Sigmoid colon (tissue), 7 donors: ENCODE data around the gene CT47B1. TPM values are rescaled to one million over a fixed set of nuclear protein-coding genes. Genes with fewer than 3 reads are reported as not detected.

ENCODE experiments used
- DNase-seq: peaks from one replicate; pipeline ENCODE4 v3.0.0-alpha.2; 2019
- H3K27ac ChIP-seq, 4 donors: fragments of 200-600 bp; sonication (generic); one replicate each; pipeline ENCODE4 v1.5.1; 2016 to 2019; ENCODE audit warnings: mild to moderate bottlenecking in 1 of 4
- H3K27me3 ChIP-seq, 3 donors: fragments of 200-600 bp; sonication (generic); one replicate each; pipeline ENCODE4 v1.5.1; 2019; ENCODE audit warnings: mild to moderate bottlenecking in 1 of 3
- H3K36me3 ChIP-seq, 4 donors: fragments of 200-600 bp; sonication (generic); one replicate each; pipeline ENCODE4 v1.5.1; 2016 to 2019
- H3K4me1 ChIP-seq, 4 donors: fragments of 200-600 bp; sonication (generic); one replicate each; pipeline ENCODE4 v1.5.1; 2017 to 2019
- H3K4me3 ChIP-seq, 4 donors: fragments of 200-600 bp; sonication (generic); one replicate each; pipeline ENCODE4 v1.5.1; 2017 to 2019; ENCODE audit warnings: mild to moderate bottlenecking in 2 of 4, moderate library complexity in 1 of 4
- H3K9me3 ChIP-seq, 4 donors: fragments of 200-600 bp in 3 of 4; sonication (generic) in 3 of 4; one replicate each; pipeline versions ENCODE4 v1.5.1 to v1.6.1; 2013 to 2019
- CTCF ChIP-seq, 4 experiments: fragments of 450-650 bp in 3 of 4; fragments of 200-600 bp in 1 of 4; IDR thresholded peaks; one replicate each; pipeline ENCODE4 v1.5.1; 2016 to 2019; ENCODE audit warnings: antibody characterized with exemption in 4 of 4, mild to moderate bottlenecking in 3 of 4, moderate library complexity in 2 of 4
- EP300 ChIP-seq, 4 donors: sonication (generic); formaldehyde crosslinking; IDR thresholded peaks; one replicate each; pipeline ENCODE4 v1.6.1; 2017; ENCODE audit warnings: antibody characterized with exemption in 4 of 4
- POLR2A ChIP-seq, 2 donors: fragments of 450-650 bp; IDR thresholded peaks; one replicate each; pipeline ENCODE4 v1.6.1; 2016; ENCODE audit warnings: antibody characterized with exemption in 2 of 2, mild to moderate bottlenecking in 2 of 2, moderate library complexity in 2 of 2
- POLR2AphosphoS5 ChIP-seq, 4 donors: sonication (generic); formaldehyde crosslinking; IDR thresholded peaks; one replicate each; pipeline ENCODE4 v1.6.1; 2017; ENCODE audit warnings: antibody characterized with exemption in 4 of 4
- WGBS, 2 donors: extraction: QIAGEN DNeasy Blood & Tissue Kit; methylation state at CpG; one replicate each; pipeline ENCODE4 v1.1.7; 2013; 5-methylcytosine and 5-hydroxymethylcytosine counted together
- intact Hi-C: fragments of 100-400 bp; cut with DNase I; formaldehyde crosslinking; loops from one replicate; pipeline ENCODE4 v1.15.1; 2023
- polyA plus RNA-seq, 3 donors: library from polyadenylated mRNA; stranded (reverse); fragments of 200-250 nt; gene quantifications; one replicate each; pipeline ENCODE4 v1.2.3, GENCODE V29; 2013
- small RNA-seq, 3 donors: library from RNA; depleted of rRNA; stranded (forward); fragments of <200 nt; gene quantifications; one replicate each; pipeline ENCODE3, GENCODE V24; 2016
- total RNA-seq, 4 donors: library from RNA; depleted of rRNA; stranded (reverse); fragments of >200 nt; gene quantifications; one replicate each; pipeline ENCODE4 v1.1.0, GENCODE V29; 2016
- donor health status: healthy with polysubstance abuse.
- donor health status: Bipolar disorder and iron deficiency.
- donor health status: healthy.

Gene CT47B1
- total and polyA plus RNA-seq, 7 donors = not detected

- Histone ChIP-seq H3K27me3 (no peaks in the 10 kb centered on the region), H3K4me3 (no peak overlapping the region), H3K4me1 (no peaks in the 10 kb centered on the region), H3K9me3 (no peaks in the 10 kb centered on the region), H3K36me3 (no peaks in the 10 kb centered on the region), H3K27ac (no peak overlapping the region)
- DNase-seq = no peak
- no peak for TF ChIP-seq POLR2AphosphoS5 (IDR thresholded peaks at IDR 0.05)
- no peak for TF ChIP-seq EP300 (IDR thresholded peaks at IDR 0.05)
- no peak for TF ChIP-seq POLR2A (IDR thresholded peaks at IDR 0.05)
- no peak for TF ChIP-seq CTCF (IDR thresholded peaks at IDR 0.05)
- WGBS, 2 donors = 70 to 87% methylated on average over 2 of the region's 2 CpGs
- intact Hi-C loops = no loop called here
These were observed 50.5 kb downstream of the CT47B1 start for GRCh38 chrX:120825146-120825545.

GRCh38 chrX:120824021-120824420 is 51.6 kb downstream of the CT47B1 start:
- TF ChIP-seq POLR2A (IDR thresholded peaks at IDR 0.05) (no peak), CTCF (IDR thresholded peaks at IDR 0.05) (no peak), POLR2AphosphoS5 (IDR thresholded peaks at IDR 0.05) (no peak)
- intact Hi-C loops = no loop called here
- WGBS, 2 donors = 48 to 74% methylated on average over 1 of the region's 1 CpG

GRCh38 chrX:120823556-120823955 is 52.1 kb downstream of the CT47B1 start:
- TF ChIP-seq POLR2AphosphoS5 (IDR thresholded peaks at IDR 0.05) (no peak), EP300 (IDR thresholded peaks at IDR 0.05) (no peak), POLR2A (IDR thresholded peaks at IDR 0.05) (no peak), CTCF (IDR thresholded peaks at IDR 0.05) (no peak)
- Histone ChIP-seq H3K4me1 (no peaks in the 10 kb centered on the region), H3K36me3 (no peaks in the 10 kb centered on the region), H3K4me3 (no peak overlapping the region), H3K9me3 (no peaks in the 10 kb centered on the region), H3K27me3 (no peaks in the 10 kb centered on the region), H3K27ac (no peak overlapping the region)
- no peak for DNase-seq
- intact Hi-C loops = no loop called here

More at GRCh38 chrX:120824021-120824420, 51.6 kb downstream of the CT47B1 start:
- no peaks in the 10 kb centered on the region for H3K4me1 ChIP-seq
- no peaks in the 10 kb centered on the region for H3K9me3 ChIP-seq
- H3K36me3 ChIP-seq = no peaks in the 10 kb centered on the region
- DNase-seq = no peak
- H3K27ac ChIP-seq = no peak overlapping the region
- H3K4me3 ChIP-seq = no peak overlapping the region
- no peaks in the 10 kb centered on the region for H3K27me3 ChIP-seq

Small RNAs within 50 kb of the gene (small RNA-seq; reads per million reads assigned to genes)
- gene AC008162.1 = 0 reads per million in 3 donors

Other genes with a start within 250 kb of the CT47B1 start
- 10 to 100 TPM; 16.6 to 29.3 (median 22.2) TPM for gene C1GALT1C1, start 245.8 kb downstream of the CT47B1 start, total RNA-seq
- 10 to 100 TPM in 2 of 3 donors, 1 to 10 TPM in 1; 5.4 to 31.7 (median 14.3) TPM for gene C1GALT1C1, start 245.8 kb downstream of the CT47B1 start, polyA plus RNA-seq
- gene CT47A11, start 61.3 kb upstream of the CT47B1 start, total RNA-seq = not detected
- not detected for gene CT47A11, start 61.3 kb upstream of the CT47B1 start, polyA plus RNA-seq
- gene CT47A10, start 66.2 kb upstream of the CT47B1 start, total RNA-seq = not detected
- gene CT47A10, start 66.2 kb upstream of the CT47B1 start, polyA plus RNA-seq = not detected
- gene CT47A9, start 71.0 kb upstream of the CT47B1 start, total RNA-seq = not detected
- not detected for gene CT47A9, start 71.0 kb upstream of the CT47B1 start, polyA plus RNA-seq
- not detected for gene CT47A8, start 75.9 kb upstream of the CT47B1 start, total RNA-seq
- not detected for gene CT47A8, start 75.9 kb upstream of the CT47B1 start, polyA plus RNA-seq
- gene CT47A7, start 80.7 kb upstream of the CT47B1 start, total RNA-seq = not detected
- gene CT47A7, start 80.7 kb upstream of the CT47B1 start, polyA plus RNA-seq = not detected
- not detected for gene CT47A6, start 85.6 kb upstream of the CT47B1 start, total RNA-seq
- gene CT47A6, start 85.6 kb upstream of the CT47B1 start, polyA plus RNA-seq = not detected
- not detected for gene CT47A5, start 90.5 kb upstream of the CT47B1 start, total RNA-seq
- gene CT47A5, start 90.5 kb upstream of the CT47B1 start, polyA plus RNA-seq = not detected
- not detected for gene CT47A4, start 95.3 kb upstream of the CT47B1 start, total RNA-seq
- gene CT47A4, start 95.3 kb upstream of the CT47B1 start, polyA plus RNA-seq = not detected
- not detected for gene CT47A3, start 100.2 kb upstream of the CT47B1 start, total RNA-seq
- gene CT47A3, start 100.2 kb upstream of the CT47B1 start, polyA plus RNA-seq = not detected
- not detected for gene CT47A2, start 105.1 kb upstream of the CT47B1 start, total RNA-seq
- not detected for gene CT47A2, start 105.1 kb upstream of the CT47B1 start, polyA plus RNA-seq
- not detected for gene CT47A1, start 109.9 kb upstream of the CT47B1 start, total RNA-seq
- not detected for gene CT47A1, start 109.9 kb upstream of the CT47B1 start, polyA plus RNA-seq
- gene GLUD2, start 171.7 kb upstream of the CT47B1 start, total RNA-seq = 1 to 10 TPM in 3 of 4 donors, under 1 TPM in 1; 0.82 to 2.3 (median 1.7) TPM
- gene GLUD2, start 171.7 kb upstream of the CT47B1 start, polyA plus RNA-seq = under 1 TPM; 0.38 to 0.60 (median 0.46) TPM